ENCODE measurements around the gene IGSF21.

The IGSF21 gene

DNA sequence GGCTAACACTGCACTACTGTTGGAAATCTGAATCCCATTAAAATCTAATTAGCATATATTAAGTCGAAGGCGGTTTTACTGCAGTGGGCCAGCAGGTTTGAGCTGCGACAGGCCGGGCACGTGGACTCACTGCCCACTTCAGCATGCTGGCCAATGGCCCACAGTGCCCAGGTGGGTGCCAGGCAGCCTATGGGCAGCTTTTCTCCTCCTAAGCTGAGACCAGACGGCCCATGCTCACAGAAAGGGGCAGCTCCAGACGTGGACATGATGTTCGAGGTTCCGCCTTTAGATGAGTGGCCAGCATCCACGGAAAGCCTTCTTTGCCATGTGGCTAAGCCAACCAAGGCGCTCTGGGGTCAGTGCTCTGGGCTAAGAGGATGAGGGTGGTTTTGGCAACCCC is 283.4 kb downstream of the IGSF21 start:
- H3K27ac ChIP-seq, result no peak overlapping the region
- TF ChIP-seq, protein P1, sequence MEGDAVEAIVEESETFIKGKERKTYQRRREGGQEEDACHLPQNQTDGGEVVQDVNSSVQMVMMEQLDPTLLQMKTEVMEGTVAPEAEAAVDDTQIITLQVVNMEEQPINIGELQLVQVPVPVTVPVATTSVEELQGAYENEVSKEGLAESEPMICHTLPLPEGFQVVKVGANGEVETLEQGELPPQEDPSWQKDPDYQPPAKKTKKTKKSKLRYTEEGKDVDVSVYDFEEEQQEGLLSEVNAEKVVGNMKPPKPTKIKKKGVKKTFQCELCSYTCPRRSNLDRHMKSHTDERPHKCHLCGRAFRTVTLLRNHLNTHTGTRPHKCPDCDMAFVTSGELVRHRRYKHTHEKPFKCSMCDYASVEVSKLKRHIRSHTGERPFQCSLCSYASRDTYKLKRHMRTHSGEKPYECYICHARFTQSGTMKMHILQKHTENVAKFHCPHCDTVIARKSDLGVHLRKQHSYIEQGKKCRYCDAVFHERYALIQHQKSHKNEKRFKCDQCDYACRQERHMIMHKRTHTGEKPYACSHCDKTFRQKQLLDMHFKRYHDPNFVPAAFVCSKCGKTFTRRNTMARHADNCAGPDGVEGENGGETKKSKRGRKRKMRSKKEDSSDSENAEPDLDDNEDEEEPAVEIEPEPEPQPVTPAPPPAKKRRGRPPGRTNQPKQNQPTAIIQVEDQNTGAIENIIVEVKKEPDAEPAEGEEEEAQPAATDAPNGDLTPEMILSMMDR (conservative IDR thresholded peaks at IDR 0.05), result no peak

DNA sequence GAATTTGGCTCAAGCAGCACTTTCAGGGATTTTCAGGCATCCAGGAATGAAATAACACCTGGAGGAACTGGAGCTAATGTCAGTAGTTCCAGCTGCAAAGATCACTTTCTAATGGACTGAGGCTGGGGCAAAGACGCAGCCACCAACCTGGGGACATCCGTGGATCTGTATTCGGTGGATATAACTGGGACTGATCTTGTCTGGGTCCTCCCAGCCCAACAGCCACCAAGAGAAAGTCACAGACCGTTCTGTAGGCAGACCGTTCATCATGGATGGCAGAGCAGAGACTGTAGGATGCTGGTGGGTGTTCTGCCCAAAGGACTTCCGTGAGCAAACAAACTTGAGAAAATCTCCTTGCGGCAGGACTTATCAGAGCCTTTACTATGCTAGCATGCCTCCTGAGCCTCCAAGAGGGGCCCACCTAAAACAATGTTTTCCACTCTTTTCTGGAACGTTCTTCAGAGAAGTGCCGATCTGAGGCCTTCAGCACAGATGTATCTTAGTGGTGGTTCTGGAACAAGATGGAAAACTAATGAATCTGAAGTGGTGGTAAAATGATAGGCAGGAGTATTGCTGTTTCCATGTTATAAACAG is 287.1 kb downstream of the IGSF21 start:
- TF ChIP-seq, protein P1 (conservative IDR thresholded peaks at IDR 0.05), result no peak

DNA sequence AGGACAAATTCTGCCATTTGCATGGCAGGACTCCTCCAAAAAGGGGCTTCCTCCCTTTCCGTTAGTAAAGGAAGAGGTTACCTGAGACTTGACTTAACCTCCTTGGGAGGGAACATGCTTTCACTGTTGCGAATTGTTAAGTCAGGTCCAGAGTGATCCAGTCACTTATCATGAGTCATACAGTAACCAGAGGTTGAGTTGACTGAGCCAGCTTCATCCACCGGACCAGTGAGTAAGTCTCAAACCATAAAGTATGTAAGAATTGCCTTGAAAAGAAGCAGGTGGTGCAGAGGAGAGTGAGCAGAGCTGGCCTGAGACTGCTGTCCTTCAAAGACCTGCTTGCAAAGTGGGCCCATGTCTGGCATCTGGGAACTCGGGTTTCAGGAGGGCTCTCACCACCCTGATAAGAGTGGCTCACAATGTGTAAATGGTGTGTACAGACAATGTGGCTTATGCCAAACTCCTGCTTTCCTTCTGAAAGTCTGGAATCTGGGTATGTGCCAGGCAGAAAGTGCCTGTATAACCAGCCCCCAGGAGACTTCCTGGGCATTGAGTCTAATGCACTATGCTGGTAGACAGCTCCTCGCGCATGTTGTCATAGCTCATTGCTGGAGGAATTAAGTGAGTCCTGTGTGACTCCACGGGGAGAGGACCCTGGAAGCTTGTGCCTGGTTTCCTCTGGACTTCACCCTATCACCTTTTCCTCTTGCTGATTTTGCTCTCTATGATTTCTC is 288.8 kb downstream of the IGSF21 start:
- no peak overlapping the region for H3K27ac ChIP-seq

More for the DNA sequence above, 287.1 kb downstream of the IGSF21 start:
- H3K27ac ChIP-seq, result no peak overlapping the region

DNA sequence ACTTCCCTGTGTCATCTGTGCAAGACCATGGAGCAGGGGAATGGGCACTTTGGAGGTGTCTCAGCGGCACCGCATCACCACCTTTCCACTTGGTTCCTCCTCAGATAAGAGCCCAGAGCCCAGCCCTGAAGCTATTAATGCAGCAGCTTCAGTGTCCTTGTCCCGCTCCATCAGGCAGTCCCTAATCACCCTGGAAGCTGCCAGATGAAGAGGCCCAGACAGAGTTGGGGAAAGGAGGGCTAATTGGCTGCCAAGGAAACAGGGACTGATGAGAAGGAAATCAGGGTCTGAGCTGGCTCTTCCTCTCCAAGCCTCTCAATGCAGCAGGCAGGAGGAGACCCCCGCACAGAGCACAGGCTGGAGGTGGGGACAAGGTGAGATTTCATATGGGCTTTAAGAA is 290.0 kb downstream of the IGSF21 start:
- no peak overlapping the region for H3K27ac ChIP-seq
- TF ChIP-seq, protein P1 (conservative IDR thresholded peaks at IDR 0.05), result no peak

More for the DNA sequence above, 288.8 kb downstream of the IGSF21 start:
- TF ChIP-seq, protein P1 (conservative IDR thresholded peaks at IDR 0.05), result no peak

DNA sequence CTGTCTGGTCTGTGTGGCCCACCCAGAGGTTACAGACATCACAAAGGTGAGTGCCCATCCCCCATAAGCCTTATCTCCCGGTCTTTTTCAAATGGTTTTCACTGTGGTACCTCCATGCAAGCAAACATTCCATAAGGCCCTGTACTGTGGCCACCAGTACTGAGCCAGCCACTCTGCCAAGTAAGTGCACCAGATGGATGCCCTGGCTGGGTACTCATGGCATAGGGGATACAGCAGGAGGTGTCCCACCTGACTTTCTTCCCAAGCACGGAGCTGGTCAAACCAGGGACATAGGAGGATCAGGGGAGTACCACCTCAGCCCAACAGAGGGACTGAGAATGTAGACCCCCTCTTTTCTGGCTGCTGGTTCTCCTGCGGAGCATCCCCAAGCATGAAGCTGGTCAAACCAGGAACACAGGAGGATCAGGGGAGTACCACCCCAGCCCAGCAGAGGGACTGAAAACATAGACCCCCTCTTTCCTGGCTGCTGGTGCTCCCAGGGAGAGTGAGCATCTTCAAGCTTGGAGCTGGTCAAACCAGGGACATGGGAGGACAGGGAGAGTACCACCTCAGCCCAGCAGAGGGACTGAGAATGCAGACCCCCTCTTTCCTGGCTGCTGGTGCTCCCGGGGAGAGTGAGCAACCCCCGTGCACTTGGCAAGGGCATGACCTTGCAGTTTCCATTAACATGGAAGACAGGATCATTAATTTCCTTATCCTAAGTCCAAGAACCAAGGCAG is 291.4 kb downstream of the IGSF21 start:
- TF ChIP-seq, protein P1 (conservative IDR thresholded peaks at IDR 0.05), result 0 out of 2 replicates have a peak, but pooled peaks have one; percentile 7
- H3K27ac ChIP-seq, result no peak overlapping the region

DNA sequence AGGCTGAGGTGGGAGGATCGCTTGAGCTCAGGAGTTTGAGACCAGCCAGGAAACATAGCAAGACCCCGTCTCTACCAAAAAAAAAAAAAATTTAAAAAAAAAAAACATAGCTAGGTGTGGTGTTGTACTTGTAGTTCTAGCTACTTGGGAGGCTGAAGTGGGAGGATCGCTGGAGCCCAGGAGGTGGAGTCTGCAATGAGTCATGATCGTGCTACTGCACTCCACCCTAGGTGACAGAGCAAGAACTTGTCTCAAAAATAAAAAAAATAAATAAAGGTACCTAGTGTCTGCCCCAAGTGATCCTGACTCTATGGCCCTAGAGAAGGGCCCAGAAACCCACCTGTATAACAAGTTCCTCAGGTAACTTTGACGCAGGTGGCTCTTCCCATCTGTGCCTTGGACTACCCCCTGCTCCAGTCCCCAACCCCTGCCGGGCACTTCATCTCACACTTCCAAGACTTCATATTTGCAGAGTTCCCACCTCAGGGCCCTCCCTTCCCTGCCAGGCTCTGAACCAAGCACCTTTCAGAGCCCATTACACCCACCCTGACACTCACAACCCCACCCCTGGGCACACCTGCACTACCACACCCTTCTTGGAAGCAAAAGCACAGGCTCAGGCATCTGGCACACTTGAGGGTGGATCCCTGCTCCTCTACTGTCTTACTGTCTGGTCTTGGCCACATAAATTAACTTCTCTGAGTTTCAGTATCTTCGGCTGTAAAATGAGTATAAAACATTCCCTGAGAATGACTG is 292.9 kb downstream of the IGSF21 start:
- H3K27ac ChIP-seq, result no peak overlapping the region
- TF ChIP-seq, protein P1 (conservative IDR thresholded peaks at IDR 0.05), result no peak
